Endothelial cell (in vitro differentiated cells): ENCODE measurements around the gene IQGAP2. TPM values are rescaled to one million over a fixed set of nuclear protein-coding genes. Genes with fewer than 3 reads are reported as not detected.

ENCODE experiments used
- DNase-seq: peaks from one replicate; pipeline ENCODE4 v3.0.0; 2021; ENCODE audit warnings: low spot score
- H3K27ac Mint-ChIP-seq: one replicate; pipeline ENCODE4 v1.8.0; 2021; ENCODE audit warnings: mixed read lengths, inconsistent platforms; ENCODE audit not compliant: unreplicated experiment
- H3K27me3 Mint-ChIP-seq: one replicate; pipeline ENCODE4 v1.8.0; 2021; ENCODE audit warnings: mild to moderate bottlenecking, moderate library complexity, mixed read lengths, inconsistent platforms; ENCODE audit not compliant: unreplicated experiment
- H3K36me3 Mint-ChIP-seq: one replicate; pipeline ENCODE4 v1.8.0; 2021; ENCODE audit warnings: mild to moderate bottlenecking, low read depth, mixed read lengths, inconsistent platforms; ENCODE audit not compliant: unreplicated experiment
- H3K4me1 Mint-ChIP-seq: one replicate; pipeline ENCODE4 v1.8.0; 2021; ENCODE audit warnings: mild to moderate bottlenecking, mixed read lengths, inconsistent platforms; ENCODE audit not compliant: unreplicated experiment
- H3K4me3 Mint-ChIP-seq: one replicate; pipeline ENCODE4 v1.8.0; 2021; ENCODE audit warnings: mild to moderate bottlenecking, mixed read lengths, inconsistent platforms; ENCODE audit not compliant: unreplicated experiment
- H3K9me3 Mint-ChIP-seq: one replicate; pipeline ENCODE4 v1.8.0; 2021; ENCODE audit warnings: mixed read lengths, inconsistent platforms; ENCODE audit not compliant: unreplicated experiment
- total RNA-seq: library from RNA; stranded (reverse); fragmentation: NEBNext Ultra II Directional; extraction: Animal tissue kit (Norgen Biotek cat#: 25700); gene quantifications from one replicate; pipeline ENCODE4 v1.2.1, GENCODE V29; 2021; ENCODE audit not compliant: unreplicated experiment
- TF ChIP-seq, protein P1 (sequence below): fragments of 200-600 bp; sonication (generic); IDR thresholded peaks from one replicate; pipeline ENCODE4 v1.5.0; 2021; ENCODE audit warnings: antibody characterized with exemption; ENCODE audit not compliant: unreplicated experiment

The IQGAP2 gene
- total RNA-seq, 1 donor from 2014 or later = 43.4 TPM

DNA sequence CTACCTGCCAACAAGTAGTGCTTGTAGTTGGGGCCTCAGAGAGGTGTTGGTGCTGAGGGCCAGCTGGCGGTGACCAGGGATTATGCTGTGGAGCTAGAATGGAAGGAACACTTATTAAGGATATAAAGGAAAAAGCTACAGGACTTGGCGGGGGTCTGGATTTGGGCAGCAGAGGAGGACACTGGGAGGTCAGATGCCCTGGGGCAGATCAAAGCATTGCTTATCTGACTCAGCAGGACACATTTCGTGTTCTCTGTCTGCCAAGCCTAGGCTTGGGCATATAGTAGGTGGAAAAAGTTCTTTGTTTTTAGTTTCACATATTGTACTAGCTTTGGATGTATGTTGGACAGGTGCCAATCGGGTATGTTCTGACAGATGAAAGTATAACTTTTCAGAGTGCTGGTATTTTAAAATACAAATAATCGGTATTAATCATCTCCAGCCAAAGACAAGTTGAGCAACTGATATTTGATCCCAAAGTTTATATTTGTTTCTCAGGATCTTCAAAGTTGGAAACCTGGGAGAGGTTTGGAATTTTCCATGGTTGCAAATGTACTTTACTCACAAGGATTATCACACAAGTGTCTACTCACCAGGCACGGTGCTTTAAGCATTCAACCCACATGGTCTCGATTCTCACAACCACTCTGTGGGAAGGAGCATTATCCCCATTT, 69.4 kb downstream of the IQGAP2 start:
- peaks cover 19% of the 10 kb centered on the region for H3K4me1 Mint-ChIP-seq
- DNase-seq = no peak
- TF ChIP-seq, protein P1, sequence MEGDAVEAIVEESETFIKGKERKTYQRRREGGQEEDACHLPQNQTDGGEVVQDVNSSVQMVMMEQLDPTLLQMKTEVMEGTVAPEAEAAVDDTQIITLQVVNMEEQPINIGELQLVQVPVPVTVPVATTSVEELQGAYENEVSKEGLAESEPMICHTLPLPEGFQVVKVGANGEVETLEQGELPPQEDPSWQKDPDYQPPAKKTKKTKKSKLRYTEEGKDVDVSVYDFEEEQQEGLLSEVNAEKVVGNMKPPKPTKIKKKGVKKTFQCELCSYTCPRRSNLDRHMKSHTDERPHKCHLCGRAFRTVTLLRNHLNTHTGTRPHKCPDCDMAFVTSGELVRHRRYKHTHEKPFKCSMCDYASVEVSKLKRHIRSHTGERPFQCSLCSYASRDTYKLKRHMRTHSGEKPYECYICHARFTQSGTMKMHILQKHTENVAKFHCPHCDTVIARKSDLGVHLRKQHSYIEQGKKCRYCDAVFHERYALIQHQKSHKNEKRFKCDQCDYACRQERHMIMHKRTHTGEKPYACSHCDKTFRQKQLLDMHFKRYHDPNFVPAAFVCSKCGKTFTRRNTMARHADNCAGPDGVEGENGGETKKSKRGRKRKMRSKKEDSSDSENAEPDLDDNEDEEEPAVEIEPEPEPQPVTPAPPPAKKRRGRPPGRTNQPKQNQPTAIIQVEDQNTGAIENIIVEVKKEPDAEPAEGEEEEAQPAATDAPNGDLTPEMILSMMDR = no peak
- H3K4me3 Mint-ChIP-seq = no peak overlapping the region
- H3K36me3 Mint-ChIP-seq = no peaks in the 10 kb centered on the region
- no peaks in the 10 kb centered on the region for H3K9me3 Mint-ChIP-seq
- H3K27ac Mint-ChIP-seq = no peak overlapping the region
- no peaks in the 10 kb centered on the region for H3K27me3 Mint-ChIP-seq

DNA sequence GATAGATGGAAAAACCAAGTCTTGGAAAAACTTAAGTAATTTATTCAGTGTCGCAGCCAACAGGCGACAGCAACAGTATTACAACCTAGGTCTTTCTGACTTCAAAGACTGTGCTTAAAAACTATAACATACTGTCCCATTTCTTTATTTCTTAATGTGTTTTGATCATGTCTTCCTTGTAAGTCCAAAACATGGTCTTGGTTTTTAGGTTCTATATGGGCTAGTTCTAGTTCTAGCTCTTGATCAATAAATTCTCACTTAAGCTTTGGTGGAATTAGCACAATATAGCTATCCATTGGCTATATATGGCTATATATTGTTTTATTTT, 69.9 kb downstream of the IQGAP2 start:
- no peak for DNase-seq
- no peaks in the 10 kb centered on the region for H3K27me3 Mint-ChIP-seq
- no peak overlapping the region for H3K27ac Mint-ChIP-seq
- H3K36me3 Mint-ChIP-seq = no peaks in the 10 kb centered on the region
- TF ChIP-seq, protein P1 = no peak
- H3K9me3 Mint-ChIP-seq = no peaks in the 10 kb centered on the region
- no peak overlapping the region for H3K4me3 Mint-ChIP-seq
- peaks cover 19% of the 10 kb centered on the region for H3K4me1 Mint-ChIP-seq

DNA sequence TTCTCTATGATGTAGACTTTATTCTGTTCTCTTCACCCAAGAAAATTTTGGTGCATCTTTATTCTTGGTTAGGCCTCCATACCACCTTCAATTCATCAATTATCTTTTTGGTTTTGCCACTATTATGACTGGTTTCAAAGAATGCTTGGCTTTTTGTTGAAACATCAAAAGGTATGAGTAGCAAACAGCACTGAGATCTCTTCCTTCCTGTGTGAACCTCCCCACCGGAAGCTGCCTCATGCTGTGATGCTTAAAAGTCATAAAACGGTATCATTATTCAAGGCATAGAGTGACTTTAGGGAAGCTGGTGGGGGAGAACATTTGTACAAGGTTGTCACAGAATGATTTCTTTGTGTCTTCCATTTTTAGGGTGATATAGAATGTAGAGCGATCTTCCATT, 70.6 kb downstream of the IQGAP2 start:
- Mint-ChIP-seq H3K9me3 (no peaks in the 10 kb centered on the region), H3K4me3 (no peak overlapping the region), H3K4me1 (peaks cover 19% of the 10 kb centered on the region), H3K27me3 (no peaks in the 10 kb centered on the region), H3K27ac (no peak overlapping the region), H3K36me3 (no peaks in the 10 kb centered on the region)
- TF ChIP-seq, protein P1 = no peak
- no peak for DNase-seq

- no peak for DNase-seq
- no peak overlapping the region for H3K4me3 Mint-ChIP-seq
- H3K27me3 Mint-ChIP-seq = no peaks in the 10 kb centered on the region
- H3K9me3 Mint-ChIP-seq = no peaks in the 10 kb centered on the region
- TF ChIP-seq, protein P1 = no peak
- H3K27ac Mint-ChIP-seq = no peak overlapping the region
- peaks cover 19% of the 10 kb centered on the region for H3K4me1 Mint-ChIP-seq
- no peaks in the 10 kb centered on the region for H3K36me3 Mint-ChIP-seq
These were observed 71.3 kb downstream of the IQGAP2 start for GRCh38 chr5:76474377-76474776.

DNA sequence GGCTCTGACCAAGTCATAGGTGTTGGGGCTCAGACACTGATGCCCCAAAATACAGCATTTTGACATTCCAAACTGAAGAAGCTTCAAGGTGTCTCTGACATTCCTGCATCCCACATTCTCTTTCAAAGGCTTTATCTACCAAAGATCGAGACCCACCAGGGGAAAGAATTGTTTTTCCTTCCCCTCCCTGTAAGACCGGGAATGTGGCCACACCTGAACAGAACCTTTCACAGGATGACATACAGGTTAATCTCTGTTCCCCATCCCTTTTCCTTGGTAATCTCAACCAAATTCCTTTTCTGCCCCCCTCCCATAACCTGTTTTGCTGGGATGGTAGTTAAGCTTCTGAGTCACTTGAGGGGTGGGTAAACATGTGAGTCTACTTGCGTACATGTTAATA, 72.3 kb downstream of the IQGAP2 start:
- TF ChIP-seq, protein P1 = no peak
- Mint-ChIP-seq H3K27me3 (no peaks in the 10 kb centered on the region), H3K36me3 (no peaks in the 10 kb centered on the region), H3K9me3 (no peaks in the 10 kb centered on the region), H3K4me3 (no peak overlapping the region), H3K4me1 (peaks cover 19% of the 10 kb centered on the region), H3K27ac (no peak overlapping the region)
- DNase-seq = no peak
